AG08396 (cell line): Measurements from ENCODE around the gene SPAG8.

Experiments
- DNase-seq: peaks from one replicate; pipeline ENCODE4 v3.0.0; 2012; ENCODE audit warnings: low spot score, mixed read lengths

SPAG8 gene

GRCh38 chr9:35810122-35810521 lies 1.9 kb downstream of the SPAG8 start:
- no peak for DNase-seq

GRCh38 chr9:35808433-35808832 lies 3.6 kb downstream of the SPAG8 start:
- no peak for DNase-seq

- no peak for DNase-seq
These were observed 6.0 kb downstream of the SPAG8 start for GRCh38 chr9:35806101-35806500.

GRCh38 chr9:35801328-35802128 lies 10.5 kb downstream of the SPAG8 start:
- no peak for DNase-seq

GRCh38 chr9:35800530-35800929 lies 11.5 kb downstream of the SPAG8 start:
- DNase-seq = no peak

- peak; percentile 39 for DNase-seq
These were observed 13.2 kb downstream of the SPAG8 start for GRCh38 chr9:35798658-35799374.

- no peak for DNase-seq
These were observed 14.6 kb downstream of the SPAG8 start for GRCh38 chr9:35797311-35798109.

- DNase-seq = no peak
These were observed 16.4 kb downstream of the SPAG8 start for GRCh38 chr9:35795695-35796094.

- DNase-seq = no peak
These were observed 18.6 kb downstream of the SPAG8 start for GRCh38 chr9:35793461-35793860.

GRCh38 chr9:35792826-35793225 lies 19.2 kb downstream of the SPAG8 start:
- DNase-seq = no peak

GRCh38 chr9:35792024-35792813 lies 19.8 kb downstream of the SPAG8 start:
- DNase-seq = no peak

GRCh38 chr9:35791297-35791921 lies 20.7 kb downstream of the SPAG8 start, which contains the start of gene NPR2:
Gene NPR2 (plus strand): TSS chr9:35791591. CDS start chr9:35792409, 818 bp downstream.
- peak; percentile 80 for DNase-seq

- peak; percentile 90 for DNase-seq
These were observed 21.4 kb downstream of the SPAG8 start for GRCh38 chr9:35790385-35791296.

- DNase-seq = no peak
These were observed 22.1 kb downstream of the SPAG8 start for GRCh38 chr9:35790025-35790384.

GRCh38 chr9:35789541-35789940 lies 22.5 kb downstream of the SPAG8 start:
- DNase-seq = no peak

GRCh38 chr9:35783418-35783817 lies 28.6 kb downstream of the SPAG8 start:
- DNase-seq = no peak

- DNase-seq = no peak
These were observed 31.0 kb downstream of the SPAG8 start for GRCh38 chr9:35781066-35781465.

- no peak for DNase-seq
These were observed 33.6 kb downstream of the SPAG8 start for GRCh38 chr9:35778496-35778895.

- no peak for DNase-seq
These were observed 36.0 kb downstream of the SPAG8 start for GRCh38 chr9:35776018-35776417.
